A549 treated with ZK216348 at 1 μM for 4 hours (cell line): ENCODE results near the gene SLC12A5. TPM values are rescaled to one million over a fixed set of nuclear protein-coding genes. Genes with fewer than 3 reads are reported as not detected.

Experiments
- total RNA-seq: library from RNA; stranded (reverse); fragments of 200-300 nt; extraction: Qiagen RNA extraction; gene quantifications from 5 replicates; pipeline ENCODE4 v1.2.3, GENCODE V29; 2022; ENCODE audit warnings: low read depth

SLC12A5 gene
- 12.2 to 17.7 TPM (median 14.1 TPM) in 5 replicates for total RNA-seq

DNA sequence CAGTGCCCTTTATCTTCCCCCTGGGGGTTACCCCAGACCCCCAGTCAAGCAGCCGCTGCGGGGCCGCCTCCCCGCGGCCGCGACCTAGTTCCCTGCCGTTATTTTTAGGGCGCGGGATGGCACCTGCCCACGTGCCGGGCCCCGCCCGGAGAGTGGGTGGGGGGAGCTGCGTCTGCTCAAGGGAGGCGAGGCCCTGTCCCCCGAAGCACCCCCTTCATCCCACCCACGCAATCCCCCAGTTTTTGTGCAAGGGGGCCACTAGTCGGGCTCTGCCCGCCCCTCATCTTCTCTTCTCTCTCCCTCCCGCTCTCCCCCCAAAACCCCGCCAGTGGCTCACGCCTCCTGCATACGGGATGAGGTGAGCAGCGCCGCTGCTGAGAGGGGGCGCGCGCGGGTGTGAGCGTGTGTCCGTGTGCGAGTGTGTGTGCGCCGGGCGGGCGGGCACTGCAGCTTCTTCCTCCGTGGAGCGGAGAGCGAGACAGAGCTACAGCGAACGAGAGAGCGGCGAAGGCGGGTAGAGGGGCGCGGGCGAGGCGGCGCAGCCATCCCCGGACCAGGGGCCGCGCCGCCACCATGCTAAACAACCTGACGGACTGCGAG, at the start of gene SLC12A5:
TSS of gene SLC12A5 (plus strand) at position 444 of the 600 bp plus-strand sequence. CDS start at position 574, 130 bp downstream.

GRCh38 chr20:46089417-46090388, 60.7 kb downstream of the SLC12A5 start, which contains the start of gene NCOA5:
Gene NCOA5 (minus strand): TSS chr20:46089962. CDS start chr20:46079424, 10,538 bp downstream.

Other genes starting within 250 kb of the SLC12A5 start
- not detected in 5 replicates for gene WFDC3, start 237.3 kb upstream of the SLC12A5 start, total RNA-seq
- 33.0 to 35.3 TPM (median 35.0 TPM) in 5 replicates for gene DNTTIP1, start 237.3 kb upstream of the SLC12A5 start, total RNA-seq
- 213 to 281 TPM (median 233 TPM) in 5 replicates for gene UBE2C, start 216.6 kb upstream of the SLC12A5 start, total RNA-seq
- not detected in 5 replicates for gene TNNC2, start 201.9 kb upstream of the SLC12A5 start, total RNA-seq
- gene SNX21, start 195.4 kb upstream of the SLC12A5 start, total RNA-seq: 6.9 to 12.6 TPM (median 11.5 TPM) in 5 replicates
- 11.6 to 22.7 TPM (median 19.3 TPM) in 5 replicates for gene ACOT8, start 171.8 kb upstream of the SLC12A5 start, total RNA-seq
- gene ZSWIM3, start 171.6 kb upstream of the SLC12A5 start, total RNA-seq: 1.4 to 1.9 TPM (median 1.7 TPM) in 5 replicates
- gene ZSWIM1, start 148.0 kb upstream of the SLC12A5 start, total RNA-seq: 4.5 to 6.4 TPM (median 5.2 TPM) in 5 replicates
- gene SPATA25, start 141.6 kb upstream of the SLC12A5 start, total RNA-seq: 0.39 to 0.89 TPM (median 0.85 TPM) in 4 of 5 replicates, not detected in the other
- gene NEURL2, start 138.0 kb upstream of the SLC12A5 start, total RNA-seq: 0.79 to 1.5 TPM (median 0.94 TPM) in 5 replicates
- gene CTSA, start 137.9 kb upstream of the SLC12A5 start, total RNA-seq: 80.5 to 129 TPM (median 114 TPM) in 5 replicates
- gene PLTP, start 117.1 kb upstream of the SLC12A5 start, total RNA-seq: 1.3 to 2.2 TPM (median 1.5 TPM) in 5 replicates
- 19.8 to 36.7 TPM (median 33.6 TPM) in 5 replicates for gene PCIF1, start 94.5 kb upstream of the SLC12A5 start, total RNA-seq
- 6.3 to 10.5 TPM (median 9.8 TPM) in 5 replicates for gene ZNF335, start 57.0 kb upstream of the SLC12A5 start, total RNA-seq
- gene MMP9, start 20.3 kb upstream of the SLC12A5 start, total RNA-seq: 0.22 to 0.81 TPM (median 0.60 TPM) in 5 replicates
- 18.2 to 26.8 TPM (median 22.7 TPM) in 5 replicates for gene NCOA5, start 60.7 kb downstream of the SLC12A5 start, total RNA-seq
- gene CD40, start 89.1 kb downstream of the SLC12A5 start, total RNA-seq: 2.7 to 4.9 TPM (median 4.1 TPM) in 5 replicates